Neutrophil (primary cell): ENCODE measurements around the gene GREM2.

Experiments used
- H3K27ac ChIP-seq: fragments of 200-600 bp; sonication (generic); 2 replicates; pipeline ENCODE4 v1.5.1; 2016; ENCODE audit warnings: mild to moderate bottlenecking, moderate library complexity
- H3K27me3 ChIP-seq: fragments of 200-600 bp; sonication (generic); 2 replicates; pipeline ENCODE4 v1.6.0; 2016; ENCODE audit warnings: mild to moderate bottlenecking
- H3K36me3 ChIP-seq: fragments of 200-600 bp; sonication (generic); 2 replicates; pipeline ENCODE4 v1.5.1; 2017
- H3K4me1 ChIP-seq, 2 experiments: fragments of 200-600 bp in 1 of 2; sonication (generic) in 1 of 2; 1 replicate in 1 of 2; 2 replicates in 1 of 2; pipeline versions ENCODE4 v1.5.1 to v1.6.1; 2013 to 2016; ENCODE audit warnings: low read depth in 1 of 2, low read length in 1 of 2, mild to moderate bottlenecking in 1 of 2, moderate library complexity in 1 of 2; ENCODE audit not compliant: control insufficient read depth in 1 of 2, insufficient read depth in 1 of 2
- H3K4me3 ChIP-seq, 2 experiments: fragments of 200-600 bp in 1 of 2; sonication (generic) in 1 of 2; 1 replicate in 1 of 2; 2 replicates in 1 of 2; pipeline ENCODE4 v1.5.1; 2013 to 2016; ENCODE audit warnings: low read depth in 1 of 2, low read length in 1 of 2, mild to moderate bottlenecking in 1 of 2, moderate library complexity in 1 of 2
- H3K9me3 ChIP-seq: fragments of 200-600 bp; sonication (generic); 2 replicates; pipeline ENCODE4 v1.5.1; 2016
- CTCF ChIP-seq: fragments of 200-600 bp; sonication (generic); IDR thresholded peaks from 2 replicates; pipeline ENCODE4 v1.5.1; 2016; ENCODE audit warnings: antibody characterized with exemption

GREM2 gene

GRCh38 chr1:240501115-240501514 lies 110.8 kb downstream of the GREM2 start:
- TF ChIP-seq CTCF = no peak
- no peaks in the 10 kb centered on the region for H3K4me1 ChIP-seq
- H3K27ac ChIP-seq = no peak overlapping the region
- H3K4me3 ChIP-seq = no peak overlapping the region
- no peaks in the 10 kb centered on the region for H3K27me3 ChIP-seq
- no peaks in the 10 kb centered on the region for H3K9me3 ChIP-seq
- H3K36me3 ChIP-seq = no peaks in the 10 kb centered on the region

GRCh38 chr1:240500647-240501046 lies 111.3 kb downstream of the GREM2 start:
- no peaks in the 10 kb centered on the region for H3K4me1 ChIP-seq
- H3K27me3 ChIP-seq = no peaks in the 10 kb centered on the region
- H3K36me3 ChIP-seq = no peaks in the 10 kb centered on the region
- H3K4me3 ChIP-seq = no peak overlapping the region
- no peaks in the 10 kb centered on the region for H3K9me3 ChIP-seq
- TF ChIP-seq CTCF = no peak
- H3K27ac ChIP-seq = no peak overlapping the region

GRCh38 chr1:240499012-240499411 lies 112.9 kb downstream of the GREM2 start:
- Histone ChIP-seq H3K4me1 (no peaks in the 10 kb centered on the region), H3K27ac (no peak overlapping the region), H3K36me3 (no peaks in the 10 kb centered on the region), H3K4me3 (no peak overlapping the region), H3K9me3 (no peaks in the 10 kb centered on the region), H3K27me3 (no peaks in the 10 kb centered on the region)
- TF ChIP-seq CTCF = no peak

- Histone ChIP-seq H3K27me3 (peaks cover under 1% of the 10 kb centered on the region), H3K36me3 (no peaks in the 10 kb centered on the region), H3K27ac (no peak overlapping the region), H3K4me1 (no peaks in the 10 kb centered on the region), H3K9me3 (no peaks in the 10 kb centered on the region), H3K4me3 (no peak overlapping the region)
- no peak for TF ChIP-seq CTCF
Measured at GRCh38 chr1:240498335-240498734, 113.6 kb downstream of the GREM2 start.

GRCh38 chr1:240497908-240498307 lies 114.0 kb downstream of the GREM2 start:
- Histone ChIP-seq H3K4me1 (no peaks in the 10 kb centered on the region), H3K4me3 (no peak overlapping the region), H3K27me3 (peaks cover 4% of the 10 kb centered on the region), H3K27ac (no peak overlapping the region), H3K36me3 (no peaks in the 10 kb centered on the region), H3K9me3 (no peaks in the 10 kb centered on the region)
- TF ChIP-seq CTCF = no peak

GRCh38 chr1:240496941-240497340 lies 115.0 kb downstream of the GREM2 start:
- peaks cover 10% of the 10 kb centered on the region for H3K27me3 ChIP-seq
- TF ChIP-seq CTCF = no peak
- H3K4me3 ChIP-seq = no peak overlapping the region
- H3K36me3 ChIP-seq = no peaks in the 10 kb centered on the region
- no peaks in the 10 kb centered on the region for H3K9me3 ChIP-seq
- no peak overlapping the region for H3K27ac ChIP-seq
- no peaks in the 10 kb centered on the region for H3K4me1 ChIP-seq
